Head of caudate nucleus (tissue), 42 donors: Measurements from ENCODE around the gene NLRP3.

Experiments used
- DNase-seq, 42 donors: peaks; one replicate each; pipeline versions ENCODE4 v3.0.0 to v3.0.0-alpha.2; 2020 to 2021; ENCODE audit warnings: mixed read lengths in 7 of 42
- intact Hi-C: fragments of 100-400 bp; cut with DNase I; formaldehyde crosslinking; loops from one replicate; pipeline ENCODE4 v1.15.0; 2022

NLRP3 gene

DNA sequence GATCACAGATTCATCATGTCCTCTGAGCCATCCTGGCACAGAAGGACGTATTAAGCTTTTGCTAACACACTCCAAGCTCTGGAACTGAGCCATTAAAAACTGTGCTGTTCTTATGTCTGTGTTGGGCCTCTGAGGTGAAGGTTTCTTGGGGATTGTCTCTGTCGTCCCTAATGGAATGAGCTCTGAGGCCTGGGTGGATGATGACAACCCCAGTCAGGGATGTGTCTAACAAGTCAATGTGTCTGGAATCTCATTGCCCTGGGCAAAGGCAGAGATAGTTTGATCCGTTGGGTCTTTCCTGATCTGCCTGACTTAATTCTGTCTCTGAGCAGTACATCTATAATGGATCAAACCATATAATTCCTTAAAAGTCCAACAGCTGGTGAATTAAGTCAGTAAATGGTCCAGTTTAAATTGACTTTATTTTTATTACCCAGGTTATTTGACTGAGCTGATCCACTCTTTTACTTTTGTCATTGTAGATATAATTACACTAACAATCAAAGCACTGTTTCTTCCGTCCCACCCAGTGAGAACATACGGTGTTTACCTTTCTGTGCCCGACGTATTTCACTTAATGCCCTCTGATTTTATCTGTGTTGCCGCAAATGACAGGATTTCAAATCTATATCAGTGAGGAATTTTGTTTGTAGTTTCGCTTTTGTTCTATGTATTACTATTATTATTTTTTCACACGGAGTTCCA, 80.8 kb downstream of the NLRP3 start:
- intact Hi-C loops: no loop called here
- DNase-seq: no peak
